HUDEP-2 (cell line): Measurements from ENCODE around the gene ATXN2L.
"Not testable (repeated sequence)": the region's sequence is repeated elsewhere in the genome, so short reads cannot be mapped to it uniquely, and the experiment has no call there.

Source experiments
- DNase-seq, 76 experiments: peaks; one replicate each; lab custom pipeline; 2025; ENCODE audit not compliant: unreplicated experiment in 76 of 76; lab: John Stamatoyannopoulos, UW

Gene ATXN2L

GRCh38 chr16:28869201-28869600 is 46.4 kb downstream of the ATXN2L start:
- no peak for DNase-seq

DNA sequence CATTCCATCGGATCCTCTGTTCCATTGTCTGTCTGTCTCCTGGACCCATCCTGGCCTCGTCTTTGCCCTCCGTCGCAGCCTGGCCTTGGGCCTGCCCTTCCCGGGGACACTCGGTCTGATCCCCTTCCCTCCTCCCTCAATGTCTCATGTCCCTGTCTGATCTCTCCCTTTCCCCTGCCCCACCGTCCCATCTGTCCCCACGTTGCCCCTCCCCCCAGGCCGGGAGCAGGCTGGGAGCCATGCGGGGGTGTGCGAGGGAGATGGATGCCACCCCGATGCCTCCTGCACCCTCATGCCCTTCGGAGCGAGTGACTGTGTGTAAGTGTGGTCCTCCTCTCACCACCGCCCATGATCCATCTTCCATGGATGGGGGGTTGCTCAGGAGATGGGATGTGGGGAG is 50.2 kb downstream of the ATXN2L start:
- no peak for DNase-seq

DNA sequence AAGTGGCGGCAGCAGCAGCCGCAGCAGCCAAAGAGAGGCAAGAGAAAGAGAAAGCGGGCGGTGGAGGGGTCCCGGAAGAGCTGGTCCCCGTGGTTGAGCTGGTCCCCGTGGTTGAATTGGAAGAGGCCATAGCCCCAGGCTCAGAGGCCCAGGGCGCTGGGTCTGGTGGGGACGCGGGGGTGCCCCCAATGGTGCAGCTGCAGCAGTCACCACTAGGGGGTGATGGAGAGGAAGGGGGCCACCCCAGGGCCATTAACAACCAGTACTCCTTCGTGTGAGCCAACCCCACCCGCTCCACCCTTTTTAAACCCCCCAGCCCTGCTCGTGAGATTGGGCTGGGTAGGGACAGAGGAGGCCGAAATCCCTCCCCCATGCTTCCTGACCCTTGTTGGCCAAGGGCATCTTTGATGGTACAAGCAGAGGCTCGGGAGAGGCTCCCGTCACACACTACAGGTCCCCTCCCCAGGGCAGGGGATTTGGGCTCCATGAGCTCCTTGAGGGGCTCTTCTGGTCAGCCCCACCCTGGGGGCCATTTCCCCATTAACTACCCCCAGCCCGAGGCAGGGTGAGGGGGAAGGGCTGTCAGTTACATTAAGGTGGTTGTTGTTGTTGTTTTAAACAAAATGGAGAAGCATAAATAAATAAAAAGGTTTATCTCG is 50.9 kb downstream of the ATXN2L start:
- DNase-seq: peak in 44 of 76 experiments; percentile 2 to 62 (median 24)

- DNase-seq: no peak
Observed at GRCh38 chr16:28874406-28874805, 51.6 kb downstream of the ATXN2L start.

GRCh38 chr16:28875134-28876018 is 52.6 kb downstream of the ATXN2L start:
- no peak for DNase-seq

- no peak for DNase-seq
Observed at GRCh38 chr16:28876019-28876659, 53.3 kb downstream of the ATXN2L start.

GRCh38 chr16:28876973-28877654 is 54.3 kb downstream of the ATXN2L start:
- DNase-seq: no peak

DNA sequence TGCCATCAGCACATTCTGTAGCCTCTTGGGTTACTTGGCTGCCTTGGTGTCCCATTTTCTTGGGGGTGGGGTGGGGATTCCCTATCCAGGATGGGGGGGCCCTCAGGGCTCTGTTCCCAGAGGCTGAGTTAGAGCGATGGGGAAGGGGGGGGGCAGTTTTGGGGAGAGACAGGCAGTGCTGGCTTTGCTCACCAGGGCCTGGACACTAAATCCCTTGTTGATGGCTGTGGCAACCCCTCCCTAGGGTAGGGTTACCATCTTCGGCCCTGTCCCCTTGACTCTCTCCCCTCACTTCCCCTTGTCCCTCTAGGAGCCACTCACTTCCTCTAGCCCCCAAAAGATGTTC is 54.8 kb downstream of the ATXN2L start:
- no peak for DNase-seq

- no peak for DNase-seq
Observed at GRCh38 chr16:28878083-28878926, 55.5 kb downstream of the ATXN2L start, which contains the start of gene ATP2A1. Gene ATP2A1 (plus strand): TSS chr16:28878488. CDS start chr16:28878672, 184 bp downstream.

DNA sequence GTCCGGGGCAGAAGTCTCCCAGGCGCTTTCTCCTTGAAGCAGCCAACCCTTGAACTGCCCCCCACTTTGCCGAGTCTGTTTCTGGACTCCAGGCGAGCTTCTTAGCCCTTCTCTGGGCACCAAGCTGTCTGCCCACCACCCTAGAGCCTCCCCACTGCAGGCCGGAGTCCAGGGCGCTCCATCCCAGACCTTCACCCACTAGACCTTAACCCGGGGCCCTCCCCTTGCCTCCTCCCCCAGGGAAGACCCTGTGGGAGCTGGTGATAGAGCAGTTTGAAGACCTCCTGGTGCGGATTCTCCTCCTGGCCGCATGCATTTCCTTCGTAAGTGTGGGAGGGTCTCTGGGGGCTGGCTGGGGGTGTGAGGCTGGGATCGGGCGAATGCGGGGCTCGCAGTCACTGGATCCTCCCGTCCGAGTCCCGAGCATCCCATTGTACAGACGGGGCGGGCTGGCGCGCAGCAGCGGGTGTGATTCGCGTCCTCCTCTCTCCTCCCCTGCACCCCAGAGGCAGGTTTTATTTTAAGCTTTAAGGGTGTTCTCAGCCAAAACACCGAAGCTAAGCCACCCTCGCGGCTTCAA is 56.6 kb downstream of the ATXN2L start:
- DNase-seq: peak in 1 of 76 experiments; percentile 73

DNA sequence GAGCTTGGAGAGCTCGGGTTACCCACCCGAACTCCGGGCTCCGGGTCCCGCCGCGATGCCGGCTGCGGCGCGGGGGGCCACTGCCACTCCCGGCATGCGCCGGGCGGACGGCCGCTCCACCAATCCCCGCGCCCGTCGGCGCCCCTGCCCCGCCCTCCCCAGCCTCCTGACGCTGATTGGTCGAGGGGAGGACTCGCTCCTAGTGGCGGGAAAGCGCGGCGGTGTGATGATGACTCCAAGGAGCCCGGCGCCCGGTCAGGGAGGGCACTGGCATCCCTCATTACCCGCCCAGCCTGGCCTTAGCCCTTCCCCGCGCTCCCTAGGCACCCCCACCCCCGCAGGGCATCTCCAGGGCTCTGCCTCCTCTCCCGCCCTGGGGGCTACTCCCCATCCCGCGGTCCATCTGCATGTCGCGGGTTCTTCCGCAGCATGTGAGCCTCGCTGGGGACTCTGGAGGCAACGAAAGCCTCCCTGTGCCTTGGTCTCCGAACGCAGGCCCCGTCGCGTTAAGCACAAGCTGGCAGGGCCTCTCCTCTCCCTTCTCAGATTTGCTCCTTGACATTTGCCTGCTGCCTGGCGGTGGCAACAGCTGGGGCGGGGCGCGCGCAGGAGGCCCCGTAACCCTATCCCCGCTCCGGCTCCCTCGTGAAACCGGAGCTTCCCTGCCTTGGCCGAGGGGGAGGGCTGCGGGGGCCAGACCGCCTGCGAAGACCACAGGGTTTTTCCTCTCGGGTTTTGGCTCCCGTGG is 57.2 kb downstream of the ATXN2L start:
- DNase-seq: peak in 75 of 76 experiments; percentile 28 to 92 (median 83)

- DNase-seq: no peak
Observed at GRCh38 chr16:28880589-28880915, 57.8 kb downstream of the ATXN2L start.

DNA sequence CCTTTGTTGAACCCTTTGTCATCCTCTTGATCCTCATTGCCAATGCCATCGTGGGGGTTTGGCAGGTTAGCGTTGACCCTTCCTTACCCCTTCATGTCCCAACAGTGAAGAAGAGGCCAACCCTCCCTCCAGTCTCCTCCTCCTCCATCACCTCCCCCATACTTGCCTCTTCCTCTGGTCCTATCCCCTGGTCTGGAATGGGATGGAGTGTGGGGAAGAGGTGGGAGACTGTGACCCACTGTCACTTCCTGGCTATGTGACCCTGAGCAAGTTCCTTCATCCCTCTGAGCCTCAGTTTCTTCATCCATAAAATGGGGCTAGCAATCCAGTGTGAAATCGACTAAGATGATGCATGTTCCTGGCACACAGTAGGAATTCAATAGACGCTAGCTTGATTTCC is 58.2 kb downstream of the ATXN2L start:
- DNase-seq: no peak

- not testable (repeated sequence) for DNase-seq
Observed at GRCh38 chr16:28881565-28881964, 58.8 kb downstream of the ATXN2L start.

DNA sequence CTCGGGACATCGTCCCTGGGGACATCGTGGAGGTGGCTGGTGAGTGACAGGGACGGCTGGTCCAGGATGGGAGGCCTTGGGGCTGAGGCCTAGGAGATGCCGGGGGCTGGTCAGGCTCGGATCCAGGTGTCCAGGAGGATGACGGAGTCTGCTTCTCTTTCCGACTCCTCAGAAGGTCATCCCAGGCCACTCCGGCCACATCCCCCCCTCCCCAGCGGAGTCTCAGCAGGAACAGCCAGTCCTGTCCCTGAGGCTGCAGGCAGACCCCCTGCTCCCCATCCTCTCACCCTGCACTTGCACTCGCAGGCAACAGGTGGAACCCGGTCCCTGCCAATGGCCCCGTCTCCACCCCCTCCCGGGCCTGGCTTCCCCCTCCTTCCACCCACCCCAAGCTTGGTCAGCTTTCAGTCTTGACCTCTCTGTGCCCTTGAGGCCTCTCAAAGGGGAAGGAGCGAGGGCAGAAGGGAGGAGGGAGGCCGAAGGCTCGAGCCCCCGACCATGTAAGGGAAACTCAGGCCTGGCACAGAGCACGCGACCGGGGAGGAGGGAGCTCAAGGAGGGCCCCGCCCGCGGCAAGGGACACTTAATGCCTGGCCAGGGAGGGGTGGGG is 59.9 kb downstream of the ATXN2L start:
- DNase-seq: no peak

GRCh38 chr16:28883221-28883996 is 60.6 kb downstream of the ATXN2L start:
- no peak for DNase-seq

DNA sequence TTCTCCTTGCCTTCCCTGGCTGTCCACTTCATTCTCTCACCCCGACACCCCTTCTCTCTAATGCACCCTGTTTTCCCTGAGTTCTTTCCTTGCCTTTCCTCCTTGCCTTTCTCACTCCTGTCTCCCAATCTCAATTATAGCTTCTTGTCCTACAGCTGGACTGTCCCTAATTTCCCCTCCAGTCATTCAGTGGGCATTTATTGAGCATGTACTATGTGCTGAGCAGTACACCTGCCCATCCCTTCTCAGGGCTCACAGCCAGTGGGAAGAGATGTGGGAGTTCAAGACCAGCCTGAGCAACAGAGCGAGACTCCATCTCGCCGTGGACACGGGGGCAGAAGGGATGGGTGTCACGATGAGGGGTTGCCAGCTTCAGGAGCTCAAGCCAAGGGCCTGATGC is 61.2 kb downstream of the ATXN2L start:
- DNase-seq: no peak
